ENCODE results near the gene CNNM3.

CNNM3 gene

DNA sequence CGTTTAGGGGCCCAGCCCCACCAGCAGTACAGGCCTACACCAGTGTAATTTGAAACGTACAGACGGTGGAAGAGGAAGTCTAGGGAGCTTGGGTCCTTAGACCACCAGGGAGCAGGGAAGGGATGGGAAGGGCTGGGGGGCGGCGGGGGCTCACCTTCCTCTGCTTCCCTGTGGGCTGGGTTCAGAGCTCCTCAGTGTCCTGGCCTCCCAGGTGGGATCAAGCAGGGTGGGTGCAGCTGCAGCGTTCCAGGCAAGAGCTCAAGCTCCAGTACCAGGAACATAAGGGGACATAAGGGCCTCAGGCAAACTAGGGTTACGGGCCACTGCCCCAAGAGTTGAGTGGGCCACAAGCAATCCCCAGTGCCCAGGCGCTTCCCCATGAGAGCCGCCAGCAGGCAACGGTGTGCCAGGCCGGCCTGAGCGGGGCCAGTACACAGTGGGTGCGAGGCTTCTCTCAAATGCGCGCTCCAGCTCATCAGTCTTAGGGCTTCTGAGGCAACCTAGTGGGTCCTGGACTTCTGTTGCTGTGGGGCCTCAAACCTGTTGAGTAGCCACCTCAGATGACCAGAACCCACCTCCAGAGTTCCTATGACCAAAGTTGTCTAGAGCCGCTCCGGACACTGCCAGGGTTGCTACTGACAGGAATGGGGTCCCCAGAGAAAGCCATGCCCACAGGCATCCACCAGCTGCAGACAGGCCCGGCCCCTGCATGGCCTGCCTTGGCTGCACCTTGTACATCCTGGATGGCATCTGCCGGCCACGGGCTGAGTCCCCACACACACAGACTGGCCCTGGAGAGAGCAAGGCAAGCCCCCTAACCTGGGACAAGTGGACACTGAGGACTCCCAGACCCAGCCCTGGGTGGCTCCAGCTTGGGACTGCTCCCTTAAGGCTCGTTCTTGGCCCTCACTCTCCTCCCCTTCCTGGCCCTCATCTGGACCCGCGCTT is 22.6 kb downstream of the CNNM3 start:
- H3K27ac ChIP-seq, result no peak overlapping the region

DNA sequence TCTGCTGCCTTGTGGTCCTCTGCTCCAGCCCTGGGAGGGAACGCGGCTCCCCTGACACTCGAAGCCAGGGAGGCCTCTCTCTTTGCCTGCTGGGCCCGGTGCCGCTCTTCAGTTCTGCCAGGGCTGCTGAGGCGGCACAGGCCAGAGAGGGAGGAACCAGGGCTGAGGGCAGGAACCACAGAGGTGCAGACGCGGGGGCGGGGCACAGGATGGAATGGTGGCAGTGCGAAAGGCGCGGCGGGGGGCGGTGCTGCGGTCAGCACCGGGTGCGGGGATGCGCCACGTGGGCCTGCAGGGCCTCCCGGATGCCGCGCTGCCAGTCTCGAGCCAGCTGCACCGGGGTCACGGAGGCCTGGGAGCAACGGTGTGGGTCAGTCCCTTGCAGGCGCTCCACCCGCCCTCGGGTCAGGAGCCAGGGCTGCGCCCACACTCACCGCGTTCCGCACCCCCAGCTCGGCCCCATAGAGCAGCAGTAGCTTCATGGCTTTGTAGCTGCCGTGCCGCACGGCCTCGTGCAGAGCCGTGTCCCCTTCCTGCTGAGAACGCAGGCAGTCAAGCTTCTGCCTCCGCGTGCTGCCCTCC is 23.3 kb downstream of the CNNM3 start:
- no peak overlapping the region for H3K27ac ChIP-seq
- DNase-seq (ENCODE audit: low read depth, low spot score), result no peak

More for the DNA sequence above, 22.6 kb downstream of the CNNM3 start:
- no peak for DNase-seq (ENCODE audit: low read depth, low spot score)

DNA sequence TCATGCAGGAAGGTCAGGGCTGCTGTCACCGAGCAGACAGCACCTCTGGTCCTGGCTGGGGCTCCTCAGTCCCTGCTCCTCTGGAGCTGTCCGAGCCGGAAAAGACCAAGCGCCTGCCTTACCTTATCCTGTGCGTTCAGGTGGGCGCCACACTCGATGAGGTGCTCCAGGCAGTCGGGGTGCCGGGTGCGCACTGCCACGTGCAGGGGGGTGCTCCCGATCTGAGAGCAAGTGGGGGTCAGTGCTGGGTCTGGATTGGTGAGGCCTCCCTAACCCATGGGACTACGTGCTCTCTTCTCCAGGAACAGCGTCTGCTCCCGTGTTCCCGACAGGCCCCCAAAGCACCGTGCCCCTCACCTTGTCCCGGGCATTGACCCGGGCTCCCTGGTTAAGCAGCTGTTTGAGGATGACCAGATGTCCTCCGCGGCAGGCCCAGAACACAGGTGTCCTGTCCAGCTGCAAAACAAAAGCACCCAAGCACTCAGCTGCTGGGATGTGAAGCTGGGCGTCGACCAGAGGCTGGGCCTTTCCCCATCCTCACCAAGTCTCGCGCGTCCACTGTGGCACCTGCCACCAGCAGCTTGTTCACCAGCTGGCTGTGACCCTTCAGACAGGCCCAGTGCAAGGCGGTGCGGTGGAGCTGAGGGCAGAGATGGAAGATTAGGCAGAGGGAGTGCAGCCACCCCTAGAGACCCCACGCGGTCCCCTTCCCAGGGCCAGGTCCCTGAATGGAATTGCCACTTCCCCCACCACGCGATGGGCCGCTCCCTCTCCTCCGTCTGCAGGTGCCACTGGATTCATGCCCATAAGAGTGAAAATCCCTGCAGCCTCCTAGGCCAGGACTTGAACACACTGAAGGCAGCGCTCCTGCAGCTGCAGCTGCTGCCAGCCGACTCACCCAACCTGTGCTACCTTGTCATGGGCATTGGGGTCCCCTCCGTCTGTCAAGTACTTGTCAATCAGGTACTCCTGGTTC is 24.1 kb downstream of the CNNM3 start:
- no peak overlapping the region for H3K27ac ChIP-seq
- DNase-seq (ENCODE audit: low read depth, low spot score), result no peak

DNA sequence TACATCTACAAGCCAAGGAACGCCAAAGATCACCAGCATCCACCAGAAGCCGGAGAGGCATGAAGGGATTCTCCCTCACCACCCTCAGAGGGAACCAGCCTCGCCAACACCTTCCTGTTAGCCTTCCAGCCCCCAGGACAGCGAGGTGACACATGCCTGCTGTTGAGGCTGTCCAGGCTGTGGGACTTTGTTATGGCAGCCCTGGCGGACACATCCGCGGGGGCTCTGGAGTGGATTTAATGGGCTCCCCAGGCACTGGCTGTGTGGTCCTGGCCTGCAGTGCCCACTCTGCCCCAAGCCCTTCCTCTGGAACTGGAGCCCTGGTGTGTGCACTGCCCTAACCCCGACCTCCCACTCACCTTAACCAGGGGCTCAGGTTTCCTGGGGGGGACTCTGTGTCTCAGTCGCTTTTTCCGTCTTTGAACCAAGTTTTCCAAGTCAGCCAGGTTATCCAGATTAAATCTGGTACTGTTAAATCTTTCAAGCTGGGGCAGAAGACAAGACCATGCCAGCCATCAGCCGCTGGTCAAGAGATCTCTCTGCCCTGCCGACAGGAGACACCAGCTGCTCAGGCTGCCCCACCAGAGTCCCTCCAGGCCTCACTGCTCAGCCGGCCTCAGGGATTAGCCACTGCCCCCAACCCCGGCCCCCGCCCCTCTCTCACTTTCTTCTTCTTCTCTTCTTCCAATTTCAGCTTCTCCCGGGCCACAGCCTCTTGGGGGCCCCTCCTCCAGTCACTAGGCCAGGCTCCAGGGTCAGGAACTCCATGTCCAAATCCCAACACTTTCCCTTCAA is 25.8 kb downstream of the CNNM3 start:
- no peak overlapping the region for H3K27ac ChIP-seq
- DNase-seq (ENCODE audit: low read depth, low spot score), result no peak

DNA sequence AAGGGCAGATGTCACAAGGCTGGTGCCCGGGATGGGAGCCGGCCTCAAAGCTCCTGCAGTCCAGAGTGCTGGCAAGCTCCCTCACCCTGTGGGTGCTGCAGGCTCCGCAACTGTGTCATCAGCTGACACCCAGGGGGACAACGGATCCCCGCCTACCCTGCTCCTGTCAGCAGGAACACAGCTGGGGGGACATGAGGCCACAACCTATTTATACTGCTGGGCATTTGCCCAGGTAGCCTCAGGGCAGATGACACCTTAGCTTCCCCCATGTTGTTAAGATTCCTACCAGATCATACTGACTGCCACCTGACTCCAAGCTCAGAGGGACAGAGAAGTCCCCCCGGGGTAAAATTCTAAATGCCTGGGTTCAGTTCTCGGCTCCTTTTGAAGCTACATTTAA is 26.5 kb downstream of the CNNM3 start:
- no peak for DNase-seq (ENCODE audit: low read depth, low spot score)

DNA sequence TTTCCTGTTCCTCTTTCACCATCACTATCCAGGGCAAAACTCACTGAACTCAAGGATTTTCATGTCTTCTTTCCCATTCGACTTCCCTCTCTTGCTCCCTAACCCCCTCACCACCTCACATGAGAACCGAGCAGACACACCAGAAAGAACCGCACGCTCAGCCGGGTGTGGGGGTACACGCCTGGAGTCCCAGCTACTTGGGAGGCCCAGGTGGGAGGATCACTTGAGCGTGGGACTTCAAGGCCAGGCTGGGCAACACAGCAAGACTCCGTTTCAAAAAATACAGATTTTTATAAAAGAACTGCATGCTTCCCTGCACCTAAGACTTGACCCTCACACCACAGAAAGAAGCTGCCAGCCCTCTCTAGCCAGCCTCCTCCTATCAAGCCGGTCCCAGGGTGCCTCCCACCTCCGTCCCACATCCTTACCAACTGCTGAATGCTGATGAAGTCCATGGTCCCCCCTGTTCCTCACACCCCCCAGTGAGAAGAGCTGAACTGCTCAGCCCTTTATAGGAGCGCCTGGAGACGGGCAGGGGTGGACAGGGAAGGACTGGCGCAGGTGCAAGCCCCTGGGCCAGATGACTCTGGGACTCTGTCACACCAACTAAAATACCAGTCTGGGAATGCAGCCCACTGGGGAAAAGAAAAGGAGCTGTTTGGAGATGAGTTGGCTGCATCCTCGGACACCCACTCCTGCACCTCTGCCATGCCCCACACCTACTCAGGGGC is 27.6 kb downstream of the CNNM3 start, which contains the start of gene ANKRD23:
Gene ANKRD23, minus strand, starts transcription at position 484 of the 731 bp plus-strand sequence. Its CDS starts 29 bp downstream, at position 455.
- DNase-seq (ENCODE audit: low read depth, low spot score), result no peak
- no peak within 1 kb of the TSS for H3K27ac ChIP-seq

More for the DNA sequence above, 26.5 kb downstream of the CNNM3 start:
- H3K27ac ChIP-seq, result no peak overlapping the region

DNA sequence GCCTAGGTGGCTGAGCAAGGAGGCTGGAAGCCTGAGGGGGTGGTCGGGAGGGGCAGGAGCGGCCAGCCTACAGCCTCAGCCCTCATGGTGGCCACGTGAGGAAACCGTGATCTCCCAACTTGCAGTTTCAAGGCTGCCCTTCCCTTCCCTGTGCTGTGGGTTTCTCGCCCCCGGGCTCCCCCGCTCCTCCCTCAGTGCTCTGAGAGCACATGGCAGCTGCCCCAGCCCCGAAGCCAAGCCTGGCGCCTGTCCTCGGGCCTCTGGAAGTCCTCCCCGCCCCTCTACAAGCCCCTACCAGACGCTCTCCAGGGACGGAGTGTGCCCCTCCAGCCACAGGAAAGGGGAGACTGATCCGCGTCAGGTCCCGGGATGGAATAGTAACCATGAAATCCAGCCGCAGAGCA is 28.3 kb downstream of the CNNM3 start:
- no peak overlapping the region for H3K27ac ChIP-seq
- DNase-seq (ENCODE audit: low read depth, low spot score), result no peak

DNA sequence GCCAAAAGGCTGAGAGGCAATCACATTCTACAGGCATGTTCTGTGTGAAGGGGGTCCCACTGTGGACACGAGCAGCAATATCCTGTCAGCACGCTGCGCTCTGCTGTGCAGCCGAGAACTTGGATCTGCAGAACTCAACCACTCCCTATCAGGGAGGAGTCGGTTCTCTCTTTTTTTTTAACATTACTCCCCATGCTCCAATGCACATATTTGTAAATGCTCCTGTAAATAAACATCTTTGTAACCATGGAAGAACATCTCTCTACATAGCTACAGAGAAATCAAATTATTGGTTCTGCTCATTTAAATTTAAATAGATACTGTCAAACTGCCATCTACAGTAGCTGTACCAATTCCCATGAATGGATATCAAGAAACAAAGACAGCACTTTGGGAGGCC is 30.8 kb downstream of the CNNM3 start:
- H3K27ac ChIP-seq, result no peak overlapping the region
- no peak for DNase-seq (ENCODE audit: low read depth, low spot score)

DNA sequence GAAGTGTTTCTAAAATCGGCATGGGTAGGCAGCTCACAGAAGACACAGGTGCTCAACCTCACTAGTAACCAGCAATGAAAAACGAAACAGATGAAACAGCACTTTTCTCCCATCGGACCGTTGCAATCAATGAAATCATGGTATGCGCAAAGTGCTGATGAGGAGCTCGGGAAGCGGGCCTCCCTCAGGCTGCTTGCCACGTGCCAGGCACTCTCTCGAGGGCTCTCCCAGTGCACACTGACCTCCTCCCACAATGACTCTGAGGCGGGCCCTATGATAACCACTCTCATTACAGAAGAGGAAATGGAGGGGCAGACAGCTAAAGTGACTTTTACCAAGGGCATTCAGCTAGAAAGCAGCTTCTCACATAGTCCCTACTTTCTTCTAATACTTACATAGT is 31.5 kb downstream of the CNNM3 start:
- H3K27ac ChIP-seq, result no peak overlapping the region
- DNase-seq (ENCODE audit: low read depth, low spot score), result no peak

DNA sequence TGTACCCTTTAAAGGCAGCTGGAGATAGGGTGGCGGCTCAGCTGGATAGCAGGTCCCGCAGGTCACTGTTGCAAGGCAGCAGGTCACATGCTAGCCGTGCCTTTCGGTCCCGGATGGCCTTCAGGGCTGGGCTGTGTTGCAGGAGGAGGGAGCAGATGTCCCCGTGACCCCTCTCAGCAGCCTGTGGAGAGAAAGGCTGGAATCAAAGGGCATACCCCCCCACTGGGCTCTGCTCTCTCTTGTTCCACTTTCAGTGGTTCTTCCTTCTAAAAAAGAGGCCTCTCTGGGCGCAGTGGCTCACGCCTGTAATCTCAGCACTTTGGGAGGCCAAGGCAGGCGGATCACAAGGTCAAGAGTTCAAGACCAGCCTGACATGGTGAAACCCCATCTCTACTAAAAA is 32.2 kb downstream of the CNNM3 start:
- H3K27ac ChIP-seq, result no peak overlapping the region
- DNase-seq (ENCODE audit: low read depth, low spot score), result no peak

DNA sequence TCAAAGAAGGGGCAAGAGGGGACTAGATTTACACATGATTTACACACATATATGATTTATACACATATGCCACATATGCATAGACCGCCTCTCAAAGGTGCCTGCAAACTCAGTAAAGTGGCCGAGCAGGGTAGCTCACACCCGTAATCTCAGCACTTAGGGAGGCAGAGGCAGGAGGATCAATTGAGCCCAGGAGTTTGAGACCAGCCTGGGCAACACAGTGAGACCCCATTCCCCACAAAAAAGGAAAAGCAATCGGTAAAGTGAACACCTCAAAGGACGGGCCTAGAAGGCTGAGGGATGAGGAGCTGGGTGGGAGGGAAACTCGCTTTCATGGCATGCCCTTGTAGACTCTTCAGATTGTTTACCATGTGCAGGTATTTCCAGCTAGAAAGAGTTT is 36.6 kb downstream of the CNNM3 start:
- DNase-seq (ENCODE audit: low read depth, low spot score), result no peak
- H3K27ac ChIP-seq, result no peak overlapping the region

DNA sequence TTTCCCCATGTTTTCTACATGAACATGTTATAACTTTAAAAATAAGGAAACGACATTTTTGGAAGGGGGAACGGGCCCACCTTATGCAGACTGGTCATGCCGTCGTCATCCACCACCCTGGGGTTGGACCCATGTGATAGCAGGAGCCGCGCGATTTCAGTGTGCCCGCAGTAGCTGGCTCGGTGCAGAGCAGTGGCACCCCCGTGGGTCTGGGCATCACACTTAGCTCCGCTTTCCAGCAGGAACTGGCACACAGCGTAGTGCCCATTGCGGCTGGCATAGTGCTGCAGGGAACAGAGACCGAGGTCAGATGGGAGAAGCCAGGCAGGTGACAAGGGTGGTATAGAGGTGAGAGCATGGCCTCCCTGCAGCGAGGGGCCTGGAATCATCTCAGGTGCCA is 37.3 kb downstream of the CNNM3 start:
- no peak overlapping the region for H3K27ac ChIP-seq
- DNase-seq (ENCODE audit: low read depth, low spot score), result no peak

DNA sequence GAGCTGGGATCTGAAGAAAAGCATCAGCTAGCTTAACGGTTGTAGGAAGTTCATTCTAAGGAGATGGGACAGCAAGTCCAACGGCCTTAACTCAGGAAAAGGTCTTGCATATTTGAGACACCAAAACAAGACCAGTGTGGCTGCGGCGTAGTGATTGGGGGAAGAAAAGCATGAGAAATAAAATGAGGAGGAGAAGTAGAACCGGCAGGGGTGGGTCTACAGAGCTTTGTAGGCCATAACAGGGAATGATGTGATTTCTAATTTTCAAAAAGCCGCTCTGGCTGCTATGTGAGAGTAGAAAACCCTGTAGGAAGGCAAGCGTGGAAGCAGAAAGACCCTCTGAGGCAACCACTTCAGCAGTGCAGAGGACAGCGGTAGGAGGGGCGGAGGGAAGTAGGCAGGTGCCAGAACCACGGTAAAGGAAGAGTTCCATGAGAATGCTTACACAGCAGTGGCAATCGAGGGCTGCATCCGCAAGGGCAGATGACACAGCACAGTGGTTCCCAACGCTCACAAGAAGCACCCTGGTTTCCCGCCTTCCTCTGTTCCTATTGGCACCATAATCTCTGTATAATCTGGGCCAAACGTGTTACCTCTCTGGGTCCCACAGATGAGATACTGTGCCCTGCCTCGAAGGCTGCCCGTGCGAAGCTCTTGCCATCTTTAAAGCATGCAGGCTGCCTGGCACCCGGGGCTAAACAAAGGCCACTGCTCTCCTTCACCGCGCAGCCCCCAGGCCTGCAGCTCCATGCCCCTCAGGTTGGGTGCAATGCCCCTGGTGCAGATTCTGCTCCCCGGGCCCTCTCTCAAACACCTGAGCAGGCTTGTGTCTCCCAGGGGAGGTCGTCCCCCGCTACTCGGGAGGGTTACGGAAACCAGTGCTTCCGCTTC is 41.0 kb downstream of the CNNM3 start:
- DNase-seq (ENCODE audit: low read depth, low spot score), result no peak
- no peak overlapping the region for H3K27ac ChIP-seq

DNA sequence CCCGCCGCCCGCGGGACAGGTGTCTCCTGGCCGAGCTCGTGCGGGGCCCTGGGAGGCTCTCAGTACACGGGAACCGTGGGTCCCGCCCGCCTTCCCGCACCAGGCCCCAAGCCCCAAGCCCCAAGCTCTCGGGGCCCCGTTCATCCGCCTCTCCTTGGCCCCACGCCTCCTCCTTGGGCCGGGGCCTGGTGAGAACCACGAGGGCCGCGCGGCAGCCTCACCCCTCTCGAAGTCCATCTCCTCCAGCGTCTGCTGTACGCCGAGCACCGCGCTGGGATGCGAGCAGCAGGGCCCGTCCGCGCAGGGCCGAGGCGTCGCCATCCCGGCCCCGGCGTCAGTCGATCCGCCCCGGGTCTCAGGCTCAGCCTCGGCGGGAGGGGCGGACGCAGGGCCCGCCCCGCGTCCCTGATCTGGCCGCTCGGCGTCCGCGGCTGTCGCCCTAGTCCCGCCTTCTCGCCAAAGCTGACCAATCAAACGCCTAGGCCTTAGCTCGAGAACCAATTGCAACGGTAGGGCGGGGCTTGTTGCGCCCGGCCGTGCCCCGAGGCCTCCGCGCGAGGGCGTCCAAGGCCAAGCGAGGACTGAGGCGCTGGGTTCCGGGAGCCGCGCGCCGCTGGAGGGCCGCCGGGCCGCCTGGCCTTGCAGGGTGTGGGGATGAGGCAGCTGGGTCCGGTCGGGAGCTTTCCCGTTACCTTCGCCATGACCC is 41.8 kb downstream of the CNNM3 start, which contains the start of gene ANKRD39:
Gene ANKRD39, minus strand, starts transcription at position 350 of the 706 bp plus-strand sequence. Its CDS starts 29 bp downstream, at position 321.
- H3K27ac ChIP-seq, result no peak within 1 kb of the TSS
- DNase-seq (ENCODE audit: low read depth, low spot score), result peak; percentile 85

DNA sequence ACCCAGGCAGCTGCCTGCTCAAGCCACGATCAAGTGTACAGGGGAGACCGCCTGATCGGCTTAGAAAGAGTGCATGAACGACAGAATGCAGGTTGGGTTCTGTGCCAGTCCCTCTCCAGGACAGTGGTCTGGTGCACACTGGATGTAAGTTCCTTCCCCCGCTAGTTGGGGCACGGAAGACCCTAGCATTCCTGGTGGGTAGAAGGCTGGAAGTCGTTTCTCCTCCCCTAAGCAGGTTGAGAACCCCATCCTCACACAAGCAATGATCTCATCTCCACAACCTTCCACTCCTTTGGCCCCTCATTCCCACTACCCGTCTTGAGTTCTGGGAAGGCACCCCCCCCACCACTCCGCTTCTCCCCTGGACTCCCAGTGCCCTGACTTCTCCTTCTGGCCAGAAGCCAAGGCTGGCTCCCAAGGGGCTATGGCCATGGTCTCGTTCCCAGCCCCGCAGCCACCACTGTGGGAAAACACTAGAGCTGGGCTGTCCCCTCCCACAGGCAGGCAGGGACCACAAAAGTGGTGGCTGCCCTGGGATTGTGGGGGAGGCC is 43.1 kb downstream of the CNNM3 start:
- H3K27ac ChIP-seq, result no peak overlapping the region
- DNase-seq (ENCODE audit: low read depth, low spot score), result no peak

DNA sequence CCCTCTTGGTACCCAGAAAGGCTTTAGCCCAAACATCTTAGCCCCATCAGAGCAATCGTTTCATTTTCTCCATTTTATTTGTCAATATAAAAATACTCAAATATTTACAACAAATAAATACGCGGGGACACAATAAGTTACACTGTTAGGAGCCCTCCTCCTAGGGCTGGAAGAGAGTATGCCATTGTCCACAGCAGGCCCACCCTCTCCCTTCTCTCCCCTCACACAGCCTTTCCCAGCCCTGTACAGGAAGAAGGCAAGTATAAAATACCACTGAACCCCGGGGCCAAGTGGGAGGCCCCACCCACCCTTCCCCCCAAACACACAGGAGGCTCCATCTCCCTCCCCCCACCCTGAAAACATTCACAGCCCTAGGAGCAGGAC is 43.6 kb downstream of the CNNM3 start:
- no peak for DNase-seq (ENCODE audit: low read depth, low spot score)
- H3K27ac ChIP-seq, result no peak overlapping the region
